ENCODE results near the gene ADGRE1. TPM values are rescaled to one million over a fixed set of nuclear protein-coding genes. Genes with fewer than 3 reads are reported as not detected.

The ADGRE1 gene
- total and polyA plus RNA-seq, 8 donors, result 0.09 to 15.2 (median 0.34) TPM

DNA sequence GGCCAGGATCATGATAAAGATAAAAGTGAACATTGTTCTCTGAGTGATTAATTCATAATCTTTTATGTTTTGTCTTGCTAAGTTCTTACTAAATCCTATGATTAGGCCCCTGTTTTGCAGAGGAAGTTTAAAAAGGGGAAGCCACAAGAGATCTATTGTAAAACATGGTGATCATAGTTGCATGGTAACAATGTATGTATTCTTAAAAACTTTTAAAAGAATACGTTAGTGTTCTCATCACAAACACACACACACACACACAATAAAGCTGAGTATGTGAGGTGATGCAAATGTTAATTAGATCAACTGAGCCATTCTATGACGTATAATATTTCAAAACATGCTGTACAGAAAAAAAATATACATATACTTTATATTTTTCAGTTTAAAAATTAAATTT is 82.6 kb downstream of the ADGRE1 start:
- DNase-seq (no peak), ATAC-seq (no peak)
- Histone ChIP-seq H3K9me3 (no peaks in the 10 kb centered on the region), H3K27me3 (peaks cover 0 to 16% of the 10 kb centered on the region in 2 donors), H3K27ac (peak overlapping the region in 1 of 2 donors; percentile 66), H3K36me3 (no peaks in the 10 kb centered on the region), H3K4me1 (peaks cover 0 to 3% of the 10 kb centered on the region in 2 donors), H3K4me3 (no peak overlapping the region)
- intact Hi-C loops (cut with DNase I), result no loop called here
- TF ChIP-seq, protein P1, sequence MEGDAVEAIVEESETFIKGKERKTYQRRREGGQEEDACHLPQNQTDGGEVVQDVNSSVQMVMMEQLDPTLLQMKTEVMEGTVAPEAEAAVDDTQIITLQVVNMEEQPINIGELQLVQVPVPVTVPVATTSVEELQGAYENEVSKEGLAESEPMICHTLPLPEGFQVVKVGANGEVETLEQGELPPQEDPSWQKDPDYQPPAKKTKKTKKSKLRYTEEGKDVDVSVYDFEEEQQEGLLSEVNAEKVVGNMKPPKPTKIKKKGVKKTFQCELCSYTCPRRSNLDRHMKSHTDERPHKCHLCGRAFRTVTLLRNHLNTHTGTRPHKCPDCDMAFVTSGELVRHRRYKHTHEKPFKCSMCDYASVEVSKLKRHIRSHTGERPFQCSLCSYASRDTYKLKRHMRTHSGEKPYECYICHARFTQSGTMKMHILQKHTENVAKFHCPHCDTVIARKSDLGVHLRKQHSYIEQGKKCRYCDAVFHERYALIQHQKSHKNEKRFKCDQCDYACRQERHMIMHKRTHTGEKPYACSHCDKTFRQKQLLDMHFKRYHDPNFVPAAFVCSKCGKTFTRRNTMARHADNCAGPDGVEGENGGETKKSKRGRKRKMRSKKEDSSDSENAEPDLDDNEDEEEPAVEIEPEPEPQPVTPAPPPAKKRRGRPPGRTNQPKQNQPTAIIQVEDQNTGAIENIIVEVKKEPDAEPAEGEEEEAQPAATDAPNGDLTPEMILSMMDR (IDR thresholded peaks at IDR 0.05), result no peak

DNA sequence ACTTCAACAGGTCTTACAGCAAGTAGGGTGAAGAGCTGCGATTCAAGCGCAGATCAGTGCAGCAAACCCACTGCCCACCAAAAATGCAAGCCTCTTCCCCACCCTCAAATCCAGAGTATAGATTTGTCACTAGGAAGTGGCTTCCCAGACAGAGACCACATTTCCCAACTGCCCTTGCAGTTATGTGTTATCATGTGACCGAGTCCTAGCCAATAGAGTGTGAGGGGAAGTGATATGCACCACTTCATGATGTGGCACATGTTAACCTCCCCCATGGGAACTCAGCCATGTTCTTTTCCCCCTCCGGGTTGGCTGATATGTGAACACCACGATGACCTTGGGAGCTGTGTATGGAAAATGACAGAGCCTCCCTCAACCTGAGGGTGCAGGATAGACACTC is 83.1 kb downstream of the ADGRE1 start:
- intact Hi-C loops (cut with DNase I), result no loop called here
- Histone ChIP-seq H3K27me3 (peaks cover 0 to 12% of the 10 kb centered on the region in 2 donors), H3K4me3 (no peak overlapping the region), H3K36me3 (no peaks in the 10 kb centered on the region), H3K4me1 (peaks cover 0 to 3% of the 10 kb centered on the region in 2 donors), H3K27ac (peak overlapping the region in 1 of 2 donors; percentile 66), H3K9me3 (no peaks in the 10 kb centered on the region)
- no peak for ATAC-seq
- DNase-seq, result no peak
- TF ChIP-seq, protein P1 (IDR thresholded peaks at IDR 0.05), result no peak

DNA sequence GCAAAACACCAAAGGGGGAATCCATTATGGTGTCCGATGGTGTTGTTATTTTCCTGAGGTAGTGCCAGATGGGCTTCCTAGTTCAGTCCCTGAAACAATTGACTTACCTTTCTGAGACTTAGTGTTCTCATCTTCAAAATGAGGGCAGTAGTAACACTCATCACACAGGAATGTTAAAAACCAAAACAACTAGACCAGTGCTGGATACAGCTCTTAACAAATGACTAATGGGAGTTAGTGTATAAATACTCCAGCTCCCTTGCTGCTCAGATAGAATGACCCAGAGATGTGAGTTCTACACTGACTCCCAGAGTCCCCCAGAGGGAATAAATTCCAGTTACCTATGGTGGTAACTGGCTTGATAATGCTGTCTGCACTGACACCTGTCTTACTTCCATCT is 84.0 kb downstream of the ADGRE1 start:
- Histone ChIP-seq H3K27ac (no peak overlapping the region), H3K9me3 (no peaks in the 10 kb centered on the region), H3K27me3 (peaks cover 0 to 4% of the 10 kb centered on the region in 2 donors), H3K4me1 (peaks cover 0 to 3% of the 10 kb centered on the region in 2 donors), H3K36me3 (no peaks in the 10 kb centered on the region), H3K4me3 (no peak overlapping the region)
- ATAC-seq (no peak), DNase-seq (no peak)
- TF ChIP-seq, protein P1 (IDR thresholded peaks at IDR 0.05), result no peak
- intact Hi-C loops (cut with DNase I), result no loop called here

DNA sequence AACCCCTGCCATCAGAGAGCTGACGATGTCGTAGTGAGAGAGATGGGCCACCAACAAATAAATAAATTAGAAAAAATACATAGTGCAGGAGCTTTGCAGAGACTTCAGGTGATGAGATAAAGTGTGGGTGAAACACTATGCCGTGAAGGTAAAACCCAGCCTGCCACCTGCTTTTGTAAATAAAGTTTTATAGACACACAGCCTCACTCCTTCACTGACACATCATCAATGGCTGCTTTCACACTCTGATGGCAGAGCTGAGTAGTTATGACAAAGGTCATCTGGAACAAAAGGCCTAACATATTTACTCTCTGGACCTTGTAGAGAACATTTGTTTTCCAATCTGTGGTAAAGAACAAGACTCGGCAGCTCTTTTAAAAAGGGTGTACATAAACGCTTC is 88.8 kb downstream of the ADGRE1 start:
- ATAC-seq, result no peak
- intact Hi-C loops (cut with DNase I), result no loop called here
- TF ChIP-seq, protein P1 (IDR thresholded peaks at IDR 0.05), result no peak

DNA sequence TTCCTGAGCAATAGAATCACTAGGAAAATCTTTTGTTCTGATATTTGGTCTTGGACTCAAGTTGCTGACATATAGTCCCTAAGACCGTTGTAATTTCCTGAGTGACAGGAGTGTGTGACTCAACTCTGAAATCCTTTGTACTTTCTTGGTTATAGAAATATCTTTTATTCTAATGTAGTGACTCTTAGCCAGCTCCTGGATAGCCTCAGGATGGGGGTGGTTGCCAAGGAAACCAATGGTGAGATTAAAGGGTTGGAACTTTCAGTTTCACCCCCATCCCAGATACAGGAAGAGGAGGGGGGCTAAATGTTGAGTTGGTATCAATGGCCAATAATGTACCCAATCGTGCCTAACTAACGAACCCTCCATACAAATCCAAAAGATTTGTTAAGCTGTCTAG is 92.0 kb downstream of the ADGRE1 start:
- no peak for ATAC-seq
- intact Hi-C loops (cut with DNase I), result no loop called here

More for the DNA sequence above, 88.8 kb downstream of the ADGRE1 start:
- Histone ChIP-seq H3K9me3 (peaks cover 0 to 18% of the 10 kb centered on the region in 2 donors), H3K36me3 (no peaks in the 10 kb centered on the region), H3K4me3 (no peak overlapping the region), H3K4me1 (no peaks in the 10 kb centered on the region), H3K27me3 (no peaks in the 10 kb centered on the region), H3K27ac (no peak overlapping the region)
- no peak for DNase-seq

More for the DNA sequence above, 92.0 kb downstream of the ADGRE1 start:
- H3K27me3 ChIP-seq, result no peaks in the 10 kb centered on the region
- TF ChIP-seq, protein P1 (IDR thresholded peaks at IDR 0.05), result no peak
- H3K9me3 ChIP-seq, result peaks cover 0 to 32% of the 10 kb centered on the region in 2 donors
- no peak for DNase-seq
- H3K27ac ChIP-seq, result no peak overlapping the region
- H3K4me1 ChIP-seq, result no peaks in the 10 kb centered on the region
- H3K36me3 ChIP-seq, result no peaks in the 10 kb centered on the region
- no peak overlapping the region for H3K4me3 ChIP-seq
